Activated naive CD4-positive, alpha-beta T cell treated with anti-CD3 and anti-CD28 coated beads, Interleukin-2, amount 50 U/mL, for 24 hours (primary cell): ENCODE results near the gene CACNG1.

Experiments
- H3K27ac Mint-ChIP-seq: one replicate; pipeline ENCODE4 v1.8.0; 2021; ENCODE audit warnings: mild to moderate bottlenecking, mixed read lengths
- H3K27me3 Mint-ChIP-seq: one replicate; pipeline ENCODE4 v1.8.0; 2021; ENCODE audit warnings: mixed read lengths
- H3K36me3 Mint-ChIP-seq: one replicate; pipeline ENCODE4 v1.8.0; 2021; ENCODE audit warnings: mixed read lengths
- H3K4me1 Mint-ChIP-seq: one replicate; pipeline ENCODE4 v1.8.0; 2021; ENCODE audit warnings: mixed read lengths
- H3K4me3 Mint-ChIP-seq: one replicate; pipeline ENCODE4 v1.8.0; 2021; ENCODE audit warnings: mild to moderate bottlenecking, mixed read lengths
- H3K9me3 Mint-ChIP-seq: one replicate; pipeline ENCODE4 v1.8.0; 2021; ENCODE audit warnings: mixed read lengths

Gene CACNG1

GRCh38 chr17:67020293-67020766 lies 24.0 kb upstream of the CACNG1 start:
- Mint-ChIP-seq H3K27me3 (no peaks in the 10 kb centered on the region), H3K9me3 (no peaks in the 10 kb centered on the region), H3K27ac (no peak overlapping the region)

GRCh38 chr17:67021196-67021595 lies 23.2 kb upstream of the CACNG1 start:
- H3K4me1 Mint-ChIP-seq = no peaks in the 10 kb centered on the region
- no peaks in the 10 kb centered on the region for H3K27me3 Mint-ChIP-seq
- H3K36me3 Mint-ChIP-seq = no peaks in the 10 kb centered on the region
- no peak overlapping the region for H3K4me3 Mint-ChIP-seq
- H3K9me3 Mint-ChIP-seq = no peaks in the 10 kb centered on the region
- no peak overlapping the region for H3K27ac Mint-ChIP-seq

More at GRCh38 chr17:67020293-67020766, 24.0 kb upstream of the CACNG1 start:
- H3K4me3 Mint-ChIP-seq = no peak overlapping the region
- no peaks in the 10 kb centered on the region for H3K36me3 Mint-ChIP-seq
- H3K4me1 Mint-ChIP-seq = no peaks in the 10 kb centered on the region

GRCh38 chr17:67021743-67022450 lies 22.5 kb upstream of the CACNG1 start:
- Mint-ChIP-seq H3K9me3 (no peaks in the 10 kb centered on the region), H3K4me3 (no peak overlapping the region), H3K4me1 (no peaks in the 10 kb centered on the region), H3K36me3 (no peaks in the 10 kb centered on the region), H3K27ac (no peak overlapping the region), H3K27me3 (no peaks in the 10 kb centered on the region)

GRCh38 chr17:67022451-67022810 lies 21.9 kb upstream of the CACNG1 start:
- H3K36me3 Mint-ChIP-seq = no peaks in the 10 kb centered on the region
- H3K27ac Mint-ChIP-seq = no peak overlapping the region
- H3K4me3 Mint-ChIP-seq = no peak overlapping the region
- no peaks in the 10 kb centered on the region for H3K27me3 Mint-ChIP-seq
- no peaks in the 10 kb centered on the region for H3K9me3 Mint-ChIP-seq
- H3K4me1 Mint-ChIP-seq = no peaks in the 10 kb centered on the region

- Mint-ChIP-seq H3K27me3 (no peaks in the 10 kb centered on the region), H3K9me3 (no peaks in the 10 kb centered on the region), H3K27ac (no peak overlapping the region), H3K4me3 (no peak overlapping the region), H3K4me1 (no peaks in the 10 kb centered on the region), H3K36me3 (no peaks in the 10 kb centered on the region)
These were observed 19.6 kb upstream of the CACNG1 start for GRCh38 chr17:67024736-67025135.

GRCh38 chr17:67025216-67025792 lies 19.1 kb upstream of the CACNG1 start:
- H3K9me3 Mint-ChIP-seq = no peaks in the 10 kb centered on the region
- no peak overlapping the region for H3K27ac Mint-ChIP-seq
- no peaks in the 10 kb centered on the region for H3K36me3 Mint-ChIP-seq
- no peak overlapping the region for H3K4me3 Mint-ChIP-seq
- no peaks in the 10 kb centered on the region for H3K4me1 Mint-ChIP-seq
- no peaks in the 10 kb centered on the region for H3K27me3 Mint-ChIP-seq

GRCh38 chr17:67026341-67026740 lies 18.0 kb upstream of the CACNG1 start:
- Mint-ChIP-seq H3K27ac (no peak overlapping the region), H3K4me1 (no peaks in the 10 kb centered on the region), H3K4me3 (no peak overlapping the region), H3K27me3 (no peaks in the 10 kb centered on the region), H3K36me3 (no peaks in the 10 kb centered on the region), H3K9me3 (no peaks in the 10 kb centered on the region)

GRCh38 chr17:67027031-67027628 lies 17.2 kb upstream of the CACNG1 start:
- no peaks in the 10 kb centered on the region for H3K9me3 Mint-ChIP-seq
- H3K4me3 Mint-ChIP-seq = no peak overlapping the region
- no peaks in the 10 kb centered on the region for H3K4me1 Mint-ChIP-seq
- no peaks in the 10 kb centered on the region for H3K27me3 Mint-ChIP-seq
- H3K36me3 Mint-ChIP-seq = no peaks in the 10 kb centered on the region
- H3K27ac Mint-ChIP-seq = no peak overlapping the region

GRCh38 chr17:67030641-67031040 lies 13.7 kb upstream of the CACNG1 start:
- H3K9me3 Mint-ChIP-seq = no peaks in the 10 kb centered on the region
- no peaks in the 10 kb centered on the region for H3K36me3 Mint-ChIP-seq
- H3K27ac Mint-ChIP-seq = no peak overlapping the region
- no peaks in the 10 kb centered on the region for H3K4me1 Mint-ChIP-seq
- H3K27me3 Mint-ChIP-seq = no peaks in the 10 kb centered on the region
- H3K4me3 Mint-ChIP-seq = no peak overlapping the region

GRCh38 chr17:67032382-67032781 lies 12.0 kb upstream of the CACNG1 start:
- H3K27ac Mint-ChIP-seq = no peak overlapping the region
- no peaks in the 10 kb centered on the region for H3K4me1 Mint-ChIP-seq
- no peak overlapping the region for H3K4me3 Mint-ChIP-seq
- H3K36me3 Mint-ChIP-seq = no peaks in the 10 kb centered on the region
- H3K27me3 Mint-ChIP-seq = no peaks in the 10 kb centered on the region
- H3K9me3 Mint-ChIP-seq = no peaks in the 10 kb centered on the region

GRCh38 chr17:67032985-67033384 lies 11.4 kb upstream of the CACNG1 start:
- Mint-ChIP-seq H3K36me3 (no peaks in the 10 kb centered on the region), H3K4me1 (no peaks in the 10 kb centered on the region), H3K27ac (no peak overlapping the region), H3K4me3 (no peak overlapping the region), H3K9me3 (no peaks in the 10 kb centered on the region), H3K27me3 (no peaks in the 10 kb centered on the region)

GRCh38 chr17:67033613-67034012 lies 10.7 kb upstream of the CACNG1 start:
- H3K9me3 Mint-ChIP-seq = no peaks in the 10 kb centered on the region
- no peaks in the 10 kb centered on the region for H3K27me3 Mint-ChIP-seq
- H3K36me3 Mint-ChIP-seq = no peaks in the 10 kb centered on the region
- H3K27ac Mint-ChIP-seq = no peak overlapping the region
- no peaks in the 10 kb centered on the region for H3K4me1 Mint-ChIP-seq
- no peak overlapping the region for H3K4me3 Mint-ChIP-seq

GRCh38 chr17:67035131-67036083 lies 8.9 kb upstream of the CACNG1 start:
- Mint-ChIP-seq H3K27me3 (no peaks in the 10 kb centered on the region), H3K9me3 (no peaks in the 10 kb centered on the region), H3K36me3 (no peaks in the 10 kb centered on the region), H3K4me1 (no peaks in the 10 kb centered on the region), H3K27ac (no peak overlapping the region), H3K4me3 (no peak overlapping the region)

GRCh38 chr17:67038861-67039365 lies 5.4 kb upstream of the CACNG1 start:
- Mint-ChIP-seq H3K9me3 (no peaks in the 10 kb centered on the region), H3K4me3 (no peak overlapping the region), H3K36me3 (no peaks in the 10 kb centered on the region), H3K4me1 (no peaks in the 10 kb centered on the region), H3K27ac (no peak overlapping the region), H3K27me3 (no peaks in the 10 kb centered on the region)

GRCh38 chr17:67040652-67041051 lies 3.7 kb upstream of the CACNG1 start:
- no peaks in the 10 kb centered on the region for H3K27me3 Mint-ChIP-seq
- no peaks in the 10 kb centered on the region for H3K9me3 Mint-ChIP-seq
- no peak overlapping the region for H3K27ac Mint-ChIP-seq
- H3K36me3 Mint-ChIP-seq = no peaks in the 10 kb centered on the region
- no peaks in the 10 kb centered on the region for H3K4me1 Mint-ChIP-seq
- H3K4me3 Mint-ChIP-seq = no peak overlapping the region
